ENCODE data around the gene ADORA2A. TPM values are rescaled to one million over a fixed set of nuclear protein-coding genes. Genes with fewer than 3 reads are reported as not detected.

Gene ADORA2A
- total RNA-seq, 1 experiment from 2014 or later: 3.6 TPM

DNA sequence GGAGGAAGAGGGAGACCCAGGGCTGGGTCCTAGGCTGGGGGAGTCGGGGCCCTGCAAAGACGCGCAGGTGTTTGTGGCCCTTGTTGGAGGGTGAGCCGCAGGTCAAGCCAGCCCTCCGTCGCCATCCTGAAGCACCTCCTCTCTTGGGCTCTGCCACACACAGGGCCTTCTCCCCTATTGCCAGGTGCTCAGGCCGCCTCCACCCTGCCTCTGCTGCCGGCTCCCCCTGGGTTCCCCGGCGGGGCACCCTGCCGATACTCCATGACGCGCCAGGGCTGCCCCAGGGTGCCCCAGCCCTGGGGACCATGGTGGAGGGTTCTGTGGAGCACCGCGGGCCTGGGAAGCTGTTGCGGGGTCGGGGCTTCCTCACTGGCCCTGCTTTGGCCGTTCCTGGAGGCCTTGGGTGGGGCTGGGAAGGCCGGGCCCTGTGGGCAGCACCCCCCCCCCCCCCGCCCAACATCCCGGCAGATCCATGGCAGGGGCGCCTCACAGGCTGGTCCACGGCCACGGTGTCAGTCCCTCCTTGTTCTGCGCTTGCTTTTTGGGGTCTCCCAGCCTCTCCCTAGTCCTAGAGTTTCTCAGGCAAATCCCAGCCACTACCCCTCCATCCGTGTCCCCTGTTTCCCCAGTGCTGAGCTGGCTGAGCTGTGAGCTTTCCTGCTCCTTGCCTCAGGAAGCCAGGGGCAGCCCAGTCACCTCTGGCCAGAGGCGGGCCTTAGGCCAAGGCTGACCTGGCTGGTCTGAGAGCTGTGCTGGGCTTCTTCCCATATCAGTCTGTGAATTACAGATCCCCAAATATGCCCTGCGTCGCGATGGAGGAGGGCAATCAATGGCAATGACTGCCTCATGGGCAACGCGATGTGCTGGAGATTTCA is 2.3 kb upstream of the ADORA2A start:
- ChIA-PET POLR2A (no interaction called here), CTCF (interaction anchor here (1.2 to 5.2 kb wide), 2 partner anchors 78 to 97 kb away, joined by 10 to 23 read pairs; no protein-coding TSS in a partner anchor), RAD21 (ENCODE audit: low non-redundant PET in 1 of 2, low total read pairs in 2 of 2, uncharacterized antibody in 2 of 2, unreplicated experiment in 2 of 2) (no interaction called here)
- no peak for DNase-seq (ENCODE audit: low read depth, low spot score)
- BruUV-seq (replicated peaks): no TSS peak
- Histone ChIP-seq H3K27me3 (ENCODE audit: insufficient read depth, low read length) (no peaks in the 10 kb centered on the region), H3K27ac (ENCODE audit: low read depth, low read length) (no peak overlapping the region), H4K20me1 (ENCODE audit: insufficient read depth) (no peaks in the 10 kb centered on the region), H3K4me3 (replicated peaks in 1 of 2; ENCODE audit: low read depth in 1 of 2, low read length in 2 of 2) (no peak overlapping the region), H3K4me1 (ENCODE audit: control insufficient read depth in 1 of 2, insufficient read depth in 2 of 2, low read length in 2 of 2) (peaks cover 0 to 4% of the 10 kb centered on the region in 2 experiments; a peak in 2 of 4 replicates), H3K4me2 (ENCODE audit: low read length) (peak overlapping the region; percentile 72; the same call in 1 of the 2 replicates), H3K36me3 (ENCODE audit: control insufficient read depth in 1 of 2, insufficient read depth in 2 of 2, low read length in 2 of 2) (no peaks in the 10 kb centered on the region), H3K9me3 (ENCODE audit: control insufficient read depth in 1 of 2, insufficient read depth in 1 of 2, low read depth in 1 of 2, low read length in 2 of 2) (no peaks in the 10 kb centered on the region), H2AFZ (ENCODE audit: low read depth, low read length, poor library complexity, severe bottlenecking) (no peak overlapping the region), H3K79me2 (ENCODE audit: insufficient read depth, low read length) (no peaks in the 10 kb centered on the region), H3K9ac (ENCODE audit: low read length) (no peak overlapping the region), H3K9me2 (ENCODE audit: insufficient read depth) (no peaks in the 10 kb centered on the region)
- no peak for ATAC-seq
- TF ChIP-seq JUND (IDR thresholded peaks at IDR 0.05) (no peak), SRF (IDR thresholded peaks at IDR 0.05; ENCODE audit: low read depth) (no peak), YY1 (IDR thresholded peaks at IDR 0.05; ENCODE audit: extremely low read depth, insufficient replicate concordance, low read depth, low read length) (no peak), SP1 (IDR thresholded peaks at IDR 0.05; ENCODE audit: low read depth) (no peak), CBX3 (IDR thresholded peaks at IDR 0.05; ENCODE audit: low read depth) (no peak)
- TF ChIP-seq, protein P1, sequence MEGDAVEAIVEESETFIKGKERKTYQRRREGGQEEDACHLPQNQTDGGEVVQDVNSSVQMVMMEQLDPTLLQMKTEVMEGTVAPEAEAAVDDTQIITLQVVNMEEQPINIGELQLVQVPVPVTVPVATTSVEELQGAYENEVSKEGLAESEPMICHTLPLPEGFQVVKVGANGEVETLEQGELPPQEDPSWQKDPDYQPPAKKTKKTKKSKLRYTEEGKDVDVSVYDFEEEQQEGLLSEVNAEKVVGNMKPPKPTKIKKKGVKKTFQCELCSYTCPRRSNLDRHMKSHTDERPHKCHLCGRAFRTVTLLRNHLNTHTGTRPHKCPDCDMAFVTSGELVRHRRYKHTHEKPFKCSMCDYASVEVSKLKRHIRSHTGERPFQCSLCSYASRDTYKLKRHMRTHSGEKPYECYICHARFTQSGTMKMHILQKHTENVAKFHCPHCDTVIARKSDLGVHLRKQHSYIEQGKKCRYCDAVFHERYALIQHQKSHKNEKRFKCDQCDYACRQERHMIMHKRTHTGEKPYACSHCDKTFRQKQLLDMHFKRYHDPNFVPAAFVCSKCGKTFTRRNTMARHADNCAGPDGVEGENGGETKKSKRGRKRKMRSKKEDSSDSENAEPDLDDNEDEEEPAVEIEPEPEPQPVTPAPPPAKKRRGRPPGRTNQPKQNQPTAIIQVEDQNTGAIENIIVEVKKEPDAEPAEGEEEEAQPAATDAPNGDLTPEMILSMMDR (IDR thresholded peaks at IDR 0.05 in 2 of 3, conservative IDR thresholded peaks at IDR 0.05 in 1 of 3; ENCODE audit: borderline replicate concordance in 1 of 3, insufficient read depth in 1 of 3, low read depth in 2 of 3, low read length in 2 of 3): no peak
- intact Hi-C loops (cut with micrococcal nuclease): no loop called here

GRCh38 chr22:24426436-24426835 is 963 bp upstream of the ADORA2A start:
- no TSS peak for BruUV-seq (replicated peaks)
- H3K27ac ChIP-seq (ENCODE audit: low read depth, low read length): no peak overlapping the region
- H3K27me3 ChIP-seq (ENCODE audit: insufficient read depth, low read length): no peaks in the 10 kb centered on the region
- no peaks in the 10 kb centered on the region for H3K36me3 ChIP-seq (ENCODE audit: control insufficient read depth in 1 of 2, insufficient read depth in 2 of 2, low read length in 2 of 2)
- ChIA-PET RAD21 (ENCODE audit: low non-redundant PET in 1 of 2, low total read pairs in 2 of 2, uncharacterized antibody in 2 of 2, unreplicated experiment in 2 of 2) (no interaction called here), POLR2A (no interaction called here), CTCF (interaction anchor here (1.3 kb wide), 1 partner anchor 95 kb away, joined by 5 read pairs; no protein-coding TSS in a partner anchor)
- no peak overlapping the region for H3K9ac ChIP-seq (ENCODE audit: low read length)
- peaks cover 0 to 4% of the 10 kb centered on the region in 2 experiments; a peak in 2 of 4 replicates for H3K4me1 ChIP-seq (ENCODE audit: control insufficient read depth in 1 of 2, insufficient read depth in 2 of 2, low read length in 2 of 2)
- no peaks in the 10 kb centered on the region for H3K9me3 ChIP-seq (ENCODE audit: control insufficient read depth in 1 of 2, insufficient read depth in 1 of 2, low read depth in 1 of 2, low read length in 2 of 2)
- no peak overlapping the region for H2AFZ ChIP-seq (ENCODE audit: low read depth, low read length, poor library complexity, severe bottlenecking)
- H3K9me2 ChIP-seq (ENCODE audit: insufficient read depth): no peaks in the 10 kb centered on the region
- ATAC-seq (no peak), DNase-seq (ENCODE audit: low read depth, low spot score) (no peak)
- intact Hi-C loops (cut with micrococcal nuclease): no loop called here
- H3K4me3 ChIP-seq (replicated peaks in 1 of 2; ENCODE audit: low read depth in 1 of 2, low read length in 2 of 2): no peak overlapping the region
- no peak for TF ChIP-seq CEBPB (IDR thresholded peaks at IDR 0.05; ENCODE audit: low read depth)
- TF ChIP-seq ELF1 (IDR thresholded peaks at IDR 0.05; ENCODE audit: borderline replicate concordance, low read depth): no peak
- no peak for TF ChIP-seq FOSL1 (IDR thresholded peaks at IDR 0.05; ENCODE audit: low read depth)
- no peak for TF ChIP-seq POLR2AphosphoS5 (IDR thresholded peaks at IDR 0.05; ENCODE audit: low read depth, low read length)
- TF ChIP-seq EZH2phosphoT487 (IDR thresholded peaks at IDR 0.05; ENCODE audit: borderline replicate concordance): no peak
- no peak for TF ChIP-seq RAD21 (IDR thresholded peaks at IDR 0.05; ENCODE audit: low read depth)
- no peak for TF ChIP-seq SIN3A (IDR thresholded peaks at IDR 0.05; ENCODE audit: low read depth)
- TF ChIP-seq, protein P2, sequence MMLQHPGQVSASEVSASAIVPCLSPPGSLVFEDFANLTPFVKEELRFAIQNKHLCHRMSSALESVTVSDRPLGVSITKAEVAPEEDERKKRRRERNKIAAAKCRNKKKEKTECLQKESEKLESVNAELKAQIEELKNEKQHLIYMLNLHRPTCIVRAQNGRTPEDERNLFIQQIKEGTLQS (IDR thresholded peaks at IDR 0.05): no peak
- TF ChIP-seq MAX (IDR thresholded peaks at IDR 0.05): no peak
- TF ChIP-seq EZH2 (IDR thresholded peaks at IDR 0.05): no peak
- no peak for TF ChIP-seq SP1 (IDR thresholded peaks at IDR 0.05; ENCODE audit: low read depth)
- no peak for TF ChIP-seq EGR1 (IDR thresholded peaks at IDR 0.05; ENCODE audit: low read depth)
- TF ChIP-seq TCF7L2 (IDR thresholded peaks at IDR 0.05; ENCODE audit: borderline replicate concordance, extremely low read depth, insufficient read depth, insufficient read length): no peak
- TF ChIP-seq CBX3 (IDR thresholded peaks at IDR 0.05; ENCODE audit: low read depth): no peak
- no peak for TF ChIP-seq POLR2A (IDR thresholded peaks at IDR 0.05; ENCODE audit: borderline replicate concordance, extremely low read depth, insufficient read depth, insufficient read length)
- no peak for TF ChIP-seq ZNF274 (IDR thresholded peaks at IDR 0.05; ENCODE audit: low read depth, low read length)
- TF ChIP-seq ZFX (IDR thresholded peaks at IDR 0.05): no peak
- H4K20me1 ChIP-seq (ENCODE audit: insufficient read depth): no peaks in the 10 kb centered on the region
- no peaks in the 10 kb centered on the region for H3K79me2 ChIP-seq (ENCODE audit: insufficient read depth, low read length)
- no peak overlapping the region for H3K4me2 ChIP-seq (ENCODE audit: low read length)
